ENCODE results near the gene CXCL10. TPM values are rescaled to one million over a fixed set of nuclear protein-coding genes. Genes with fewer than 3 reads are reported as not detected.

The CXCL10 gene
- under 0.01 TPM in 1 of 2 replicates, not detected in the other for total RNA-seq

DNA sequence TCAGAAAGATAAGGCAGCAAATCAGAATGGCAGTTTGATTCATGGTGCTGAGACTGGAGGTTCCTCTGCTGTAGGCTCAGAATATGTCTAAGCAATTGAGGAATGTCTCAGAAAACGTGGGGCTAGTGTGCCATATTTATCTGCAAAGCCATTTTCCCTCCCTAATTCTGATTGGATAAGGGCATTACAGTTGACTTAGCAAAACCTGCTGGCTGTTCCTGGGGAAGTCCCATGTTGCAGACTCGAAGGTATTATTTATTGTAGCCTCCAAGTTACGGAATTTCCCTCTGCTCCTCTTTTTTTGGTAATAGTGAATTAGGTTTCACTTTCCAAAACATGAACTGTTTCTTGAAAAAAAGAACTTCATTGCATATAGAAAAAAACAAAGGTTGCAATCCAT is at the start of gene CXCL10:
Gene CXCL10, minus strand, starts transcription at position 109 of the 400 bp plus-strand sequence. Its CDS starts 66 bp downstream, at position 43.

DNA sequence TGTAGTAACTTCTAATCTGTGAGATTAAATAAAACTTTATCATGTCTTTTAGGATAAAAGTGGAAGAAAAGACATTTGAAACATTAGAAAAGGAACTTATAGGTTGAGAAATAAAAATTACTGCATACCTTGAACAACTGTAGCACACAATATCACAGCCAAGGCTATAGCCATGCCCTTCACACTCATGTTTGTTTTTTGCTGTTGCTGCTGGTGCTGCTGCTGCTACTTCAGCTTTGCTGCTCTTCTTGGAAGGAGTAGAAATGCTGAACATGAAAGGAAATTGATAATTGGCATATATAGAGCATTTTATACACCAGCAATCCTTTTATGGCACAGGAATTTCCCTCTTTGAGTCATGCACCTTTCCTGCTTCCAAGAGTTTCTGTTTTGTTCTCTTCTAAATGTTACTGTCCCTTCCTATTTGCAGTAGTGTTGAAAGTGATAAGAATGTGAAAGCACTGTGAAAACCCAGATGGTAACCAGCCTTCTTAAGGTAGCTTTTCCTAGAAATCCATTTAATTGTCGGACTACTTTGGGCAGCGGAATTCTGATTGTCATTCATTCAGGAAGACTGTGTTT is 12.6 kb upstream of the CXCL10 start, which contains the start of gene CXCL11:
Gene CXCL11, minus strand, starts transcription at position 272 of the 582 bp plus-strand sequence. Its CDS starts 83 bp downstream, at position 189.

DNA sequence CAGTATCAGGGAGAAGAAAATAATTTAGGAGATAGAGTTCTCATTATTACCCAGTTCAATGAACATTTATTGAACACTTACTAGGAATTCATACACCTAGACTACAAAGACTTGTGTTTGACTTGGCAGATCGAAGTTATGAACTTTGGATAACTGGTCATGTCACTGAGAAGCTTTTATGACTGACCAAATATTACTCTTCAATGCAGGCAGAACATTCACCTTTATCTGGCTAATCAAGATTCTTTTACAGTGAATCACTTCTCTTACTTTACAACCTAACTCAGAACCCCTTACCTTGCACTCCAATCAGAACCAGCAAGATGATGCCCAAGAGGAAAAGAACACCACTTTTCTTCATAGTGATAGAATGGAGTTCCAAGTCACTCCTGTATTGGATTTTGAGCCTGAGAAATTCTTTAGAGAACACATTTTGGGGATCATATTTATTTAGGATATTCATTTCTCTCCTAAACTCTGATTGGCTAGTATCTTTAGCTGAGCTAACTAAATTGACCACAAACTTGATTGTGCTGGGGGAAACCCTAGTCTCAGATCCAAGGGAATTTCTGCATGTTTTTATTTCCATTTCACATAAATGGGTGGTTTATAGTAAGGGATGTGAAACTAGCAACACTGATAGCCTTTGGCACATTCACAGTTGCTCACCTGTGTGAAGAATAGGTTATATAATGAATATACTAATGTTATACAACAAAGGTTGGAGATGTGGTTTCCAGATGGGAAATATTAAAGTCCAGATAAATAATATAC is 16.0 kb downstream of the CXCL10 start, which contains the start of gene CXCL9:
Gene CXCL9, minus strand, starts transcription at position 421 of the 774 bp plus-strand sequence. Its CDS starts 60 bp downstream, at position 361.

Other genes with a start within 250 kb of the CXCL10 start
- not detected in 2 replicates for gene PPEF2, start 121.0 kb downstream of the CXCL10 start, total RNA-seq
- gene NAAA, start 82.5 kb downstream of the CXCL10 start, total RNA-seq, result 9.9 and 36.4 TPM in 2 replicates
- 13.2 and 16.2 TPM in 2 replicates for gene SDAD1, start 32.6 kb downstream of the CXCL10 start, total RNA-seq
- gene CXCL9, start 16.0 kb downstream of the CXCL10 start, total RNA-seq, result not detected in 2 replicates
- gene CXCL11, start 12.6 kb upstream of the CXCL10 start, total RNA-seq, result not detected in 2 replicates
- 0.09 and 0.16 TPM in 2 replicates for gene ART3, start 51.2 kb upstream of the CXCL10 start, total RNA-seq
- gene NUP54, start 124.9 kb upstream of the CXCL10 start, total RNA-seq, result 39.1 and 73.7 TPM in 2 replicates
- 235 and 442 TPM in 2 replicates for gene SCARB2, start 190.3 kb upstream of the CXCL10 start, total RNA-seq
- gene FAM47E, start 228.2 kb upstream of the CXCL10 start, total RNA-seq, result 0.32 and 1.4 TPM in 2 replicates